Activated effector memory CD4-positive, alpha-beta T cell treated with anti-CD3 and anti-CD28 coated beads, Interleukin-2, amount 50 U/mL, for 16 hours (primary cell): ENCODE measurements around the gene CDK15.

Source experiments
- DNase-seq: peaks from one replicate; pipeline ENCODE4 v3.0.0-alpha.2; 2020

The CDK15 gene

GRCh38 chr2:201872591-201872990 is 66.3 kb downstream of the CDK15 start:
- no peak for DNase-seq

- DNase-seq, result no peak
These were observed 73.7 kb downstream of the CDK15 start for GRCh38 chr2:201879996-201880395.

GRCh38 chr2:201880579-201880978 is 74.2 kb downstream of the CDK15 start:
- no peak for DNase-seq

GRCh38 chr2:201880993-201881611 is 74.8 kb downstream of the CDK15 start:
- DNase-seq, result no peak

GRCh38 chr2:201881741-201882140 is 75.4 kb downstream of the CDK15 start:
- DNase-seq, result no peak

GRCh38 chr2:201882353-201883090 is 76.2 kb downstream of the CDK15 start:
- no peak for DNase-seq

GRCh38 chr2:201883606-201884369 is 77.5 kb downstream of the CDK15 start:
- no peak for DNase-seq

GRCh38 chr2:201886504-201886903 is 80.2 kb downstream of the CDK15 start:
- DNase-seq, result no peak

GRCh38 chr2:201887773-201888425 is 81.6 kb downstream of the CDK15 start:
- no peak for DNase-seq

GRCh38 chr2:201888426-201888800 is 82.1 kb downstream of the CDK15 start:
- no peak for DNase-seq

GRCh38 chr2:201890453-201890852 is 84.1 kb downstream of the CDK15 start:
- DNase-seq, result no peak

- DNase-seq, result no peak
These were observed 85.3 kb downstream of the CDK15 start for GRCh38 chr2:201891676-201892075.

- DNase-seq, result no peak
These were observed 86.2 kb downstream of the CDK15 start for GRCh38 chr2:201892516-201892915.

GRCh38 chr2:201900362-201900761 is 94.0 kb downstream of the CDK15 start:
- DNase-seq, result no peak

- DNase-seq, result no peak
These were observed 95.4 kb downstream of the CDK15 start for GRCh38 chr2:201901786-201902185.

GRCh38 chr2:201904538-201905420 is 98.4 kb downstream of the CDK15 start:
- no peak for DNase-seq

GRCh38 chr2:201906777-201907562 is 100.6 kb downstream of the CDK15 start:
- DNase-seq, result no peak

GRCh38 chr2:201907563-201907881 is 101.2 kb downstream of the CDK15 start:
- DNase-seq, result no peak

- DNase-seq, result no peak
These were observed 102.6 kb downstream of the CDK15 start for GRCh38 chr2:201908901-201909300.

GRCh38 chr2:201909348-201909747 is 103.0 kb downstream of the CDK15 start:
- DNase-seq, result no peak

GRCh38 chr2:201909961-201910361 is 103.6 kb downstream of the CDK15 start:
- no peak for DNase-seq

- no peak for DNase-seq
These were observed 105.0 kb downstream of the CDK15 start for GRCh38 chr2:201911372-201911771.
